HG02678 (cell line): ENCODE data around the gene LRRTM3.

ENCODE experiments used
- ATAC-seq: cut with Tn5 transposase; IDR thresholded peaks from one replicate; pipeline ENCODE4 v1.9.1; 2021; ENCODE audit warnings: mild to moderate bottlenecking, moderate library complexity; ENCODE audit not compliant: unreplicated experiment

LRRTM3 gene

GRCh38 chr10:67011981-67012380, 86.1 kb downstream of the LRRTM3 start:
- no peak for ATAC-seq

DNA sequence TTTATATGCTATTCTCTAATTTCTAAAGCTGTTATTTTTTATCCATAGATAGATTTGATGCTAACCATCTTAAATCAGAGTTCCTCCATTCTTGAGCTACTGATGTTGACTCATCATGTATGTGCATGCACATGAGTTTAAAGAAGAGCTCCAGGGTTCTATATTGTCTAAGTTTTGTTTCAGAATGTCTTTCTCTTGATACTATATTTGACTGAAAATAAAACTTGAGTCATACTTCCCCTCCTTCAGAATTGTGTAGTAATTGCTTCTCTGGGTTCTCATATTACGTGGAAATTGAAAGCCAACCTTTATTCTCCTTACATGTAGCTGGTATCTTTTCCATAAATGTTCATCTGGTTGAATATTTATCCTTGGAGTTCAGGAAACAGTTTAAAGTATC, 89.4 kb downstream of the LRRTM3 start:
- ATAC-seq = no peak

DNA sequence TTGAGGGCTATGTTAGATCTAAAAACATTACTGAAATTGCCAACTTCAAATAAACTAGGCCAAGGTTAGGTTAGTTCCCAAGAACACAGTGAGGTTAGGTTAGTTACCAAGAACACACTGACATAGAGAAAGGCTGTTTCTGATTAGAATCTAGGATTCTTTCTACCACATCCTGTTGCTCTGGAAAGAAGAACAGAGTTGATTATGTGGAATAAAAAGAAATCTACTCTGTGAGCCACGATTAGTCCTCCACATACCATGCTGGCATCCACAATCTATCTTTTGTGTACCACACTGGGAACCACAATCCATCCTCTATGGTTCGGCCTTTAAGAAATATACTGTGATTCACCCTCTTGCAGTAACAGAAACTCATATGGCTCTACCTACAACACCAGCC, 91.4 kb downstream of the LRRTM3 start:
- ATAC-seq = no peak

DNA sequence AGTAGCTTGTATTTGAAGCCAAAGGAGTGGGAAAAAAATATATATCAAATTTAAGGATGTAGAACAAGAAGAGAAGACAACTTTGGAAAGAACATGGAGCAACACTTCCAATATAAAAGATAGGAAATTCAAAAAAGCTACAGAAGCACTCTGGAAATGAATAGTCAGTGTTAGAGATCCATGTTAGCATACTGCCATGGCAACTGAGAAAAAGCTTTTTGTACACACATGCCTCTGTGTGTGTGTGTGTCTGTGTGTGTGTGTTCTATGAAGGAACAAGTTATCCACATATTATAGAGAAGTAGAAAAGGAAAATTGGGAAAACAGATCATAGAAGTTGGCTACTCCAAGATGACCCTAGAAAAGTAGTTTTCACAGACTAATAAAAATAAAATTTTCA, 96.3 kb downstream of the LRRTM3 start:
- ATAC-seq = no peak

DNA sequence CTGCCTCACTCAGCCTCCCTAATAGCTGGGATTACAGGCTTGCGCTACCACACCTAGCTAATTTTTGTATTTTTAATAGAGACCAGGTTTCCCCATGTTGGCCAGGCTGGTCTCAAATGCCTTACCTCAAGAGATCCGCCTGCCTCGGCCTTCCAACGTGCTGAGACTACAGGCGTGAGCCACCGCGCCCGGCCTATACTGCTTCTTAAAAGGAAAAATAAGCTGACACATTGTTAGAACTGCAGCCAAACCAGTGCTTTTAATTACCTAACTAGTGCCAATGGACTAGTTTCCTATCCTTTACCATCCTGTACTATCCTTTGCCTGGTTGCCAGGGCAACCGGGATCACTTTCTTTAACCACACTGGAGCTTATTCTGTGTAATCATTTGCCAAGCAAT, 108.0 kb downstream of the LRRTM3 start:
- ATAC-seq = no peak

- no peak for ATAC-seq
Observed at GRCh38 chr10:67036808-67037207, 111.0 kb downstream of the LRRTM3 start.

DNA sequence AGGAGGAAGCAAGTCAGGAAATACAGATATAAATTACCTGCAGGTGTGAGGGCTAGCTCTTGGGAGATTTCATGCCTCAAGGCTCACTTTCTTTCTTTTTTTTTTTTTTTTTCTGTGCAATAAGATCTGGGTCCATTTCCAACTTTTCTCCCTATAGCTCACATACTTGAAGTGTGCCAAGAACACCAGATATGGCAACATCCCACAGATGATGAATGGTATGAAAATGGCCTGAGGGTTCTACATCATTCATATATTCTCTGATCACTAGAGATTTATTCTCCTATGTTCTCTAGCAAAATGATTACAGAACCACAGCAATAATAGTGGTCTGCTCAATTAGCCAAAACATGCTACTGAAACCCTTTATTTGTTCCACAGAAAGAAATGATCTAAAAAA, 117.2 kb downstream of the LRRTM3 start:
- ATAC-seq = no peak

- no peak for ATAC-seq
Observed at GRCh38 chr10:67045404-67045803, 119.6 kb downstream of the LRRTM3 start.

DNA sequence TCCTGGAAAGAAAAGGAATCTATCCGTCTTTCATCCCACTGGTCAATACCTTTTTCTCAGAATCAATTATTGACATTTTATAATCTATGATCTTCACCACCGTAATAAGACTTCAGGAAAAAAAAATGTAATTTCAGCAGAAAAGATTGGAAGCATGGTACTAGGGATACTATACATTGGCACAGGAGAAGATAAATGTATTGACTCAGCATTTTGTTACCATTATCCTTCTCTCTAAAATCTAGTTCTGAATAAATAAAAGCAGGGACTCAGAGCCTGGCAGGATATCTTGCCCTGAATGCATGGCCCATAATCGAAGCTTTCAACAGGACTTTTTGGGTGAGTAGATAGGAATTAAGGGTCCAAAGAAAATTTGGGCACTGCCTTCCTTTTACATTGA, 120.7 kb downstream of the LRRTM3 start:
- no peak for ATAC-seq

- ATAC-seq = no peak
Observed at GRCh38 chr10:67049988-67050387, 124.2 kb downstream of the LRRTM3 start.

- ATAC-seq = no peak
Observed at GRCh38 chr10:67050415-67050814, 124.6 kb downstream of the LRRTM3 start.

DNA sequence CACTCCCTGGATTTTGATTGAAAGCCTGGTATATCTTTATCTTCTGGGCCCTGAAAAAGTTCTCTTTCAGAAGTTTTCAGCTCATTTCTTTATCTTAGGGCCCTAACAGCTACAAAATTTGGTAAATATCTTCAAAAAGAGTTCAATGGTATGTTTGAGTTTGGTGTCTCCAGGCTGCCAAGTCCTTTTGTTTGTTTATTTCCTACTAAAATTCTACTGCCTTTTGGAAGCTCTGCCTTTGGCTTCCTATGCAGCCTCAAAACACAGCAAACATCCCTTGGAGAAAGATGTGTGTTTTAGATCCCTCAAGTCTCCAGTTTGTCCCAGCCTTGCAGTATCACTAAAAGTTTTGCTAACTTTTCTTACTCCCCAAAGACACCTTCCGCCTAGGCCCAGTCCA, 146.8 kb downstream of the LRRTM3 start:
- ATAC-seq = no peak

DNA sequence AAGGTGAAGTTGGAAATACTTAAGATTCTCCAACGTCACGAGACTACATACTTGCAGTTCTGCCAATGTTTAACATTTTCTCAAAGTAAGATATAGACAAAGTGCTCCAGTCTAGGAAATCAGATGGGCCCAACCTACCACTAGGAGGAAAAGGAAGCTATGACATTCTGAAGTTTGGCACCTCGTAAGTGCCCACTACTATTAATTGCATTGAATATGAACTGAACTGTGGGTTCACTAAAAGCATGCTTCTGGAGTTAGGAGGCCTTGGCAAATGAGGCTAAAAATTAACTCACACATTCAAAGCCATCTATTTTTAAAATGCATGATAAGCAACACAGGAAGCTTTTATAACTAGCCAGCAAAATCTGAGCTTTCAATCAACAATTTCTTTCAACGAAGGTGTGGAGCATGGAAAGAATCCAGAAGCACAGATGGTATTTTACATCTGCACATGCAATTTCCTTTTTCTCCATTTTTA, 149.7 kb downstream of the LRRTM3 start:
- no peak for ATAC-seq

- no peak for ATAC-seq
Observed at GRCh38 chr10:67076144-67076543, 150.3 kb downstream of the LRRTM3 start.

GRCh38 chr10:67077376-67077775, 151.5 kb downstream of the LRRTM3 start:
- no peak for ATAC-seq

DNA sequence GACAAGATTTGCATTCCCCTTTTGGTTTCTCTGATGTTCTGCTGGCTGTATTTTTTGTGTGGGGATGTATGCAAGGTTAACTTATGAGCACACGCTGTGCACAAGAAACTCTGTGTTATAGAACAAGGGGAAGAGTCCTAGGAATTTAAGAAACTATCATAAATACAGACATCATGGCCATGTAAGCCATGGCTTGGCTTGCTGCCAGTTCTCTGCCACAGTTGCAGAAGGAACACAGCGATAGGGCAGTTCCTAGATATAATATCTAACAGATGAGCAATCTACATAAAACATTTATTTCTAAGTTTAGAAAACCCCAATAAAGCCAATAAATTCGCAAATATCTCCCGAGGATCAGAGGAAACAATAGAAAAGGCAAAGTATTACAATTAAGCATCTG, 153.3 kb downstream of the LRRTM3 start:
- ATAC-seq = no peak

GRCh38 chr10:67086327-67087134, 160.7 kb downstream of the LRRTM3 start:
- no peak for ATAC-seq

DNA sequence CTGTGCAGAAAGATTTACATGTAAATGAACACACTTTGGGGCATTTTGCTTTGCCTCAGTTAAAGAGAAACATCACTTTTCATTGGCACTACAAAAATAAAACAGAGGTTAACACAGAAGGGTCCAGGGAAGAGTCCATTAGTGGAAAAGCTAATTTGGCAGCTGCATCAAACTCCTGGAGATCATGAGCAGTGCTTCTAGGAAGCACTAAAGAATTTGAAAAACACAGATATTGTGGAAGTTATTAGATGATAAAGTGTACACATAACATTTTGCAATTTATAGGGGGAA, 161.2 kb downstream of the LRRTM3 start:
- no peak for ATAC-seq

- ATAC-seq = no peak
Observed at GRCh38 chr10:67088036-67088435, 162.2 kb downstream of the LRRTM3 start.

DNA sequence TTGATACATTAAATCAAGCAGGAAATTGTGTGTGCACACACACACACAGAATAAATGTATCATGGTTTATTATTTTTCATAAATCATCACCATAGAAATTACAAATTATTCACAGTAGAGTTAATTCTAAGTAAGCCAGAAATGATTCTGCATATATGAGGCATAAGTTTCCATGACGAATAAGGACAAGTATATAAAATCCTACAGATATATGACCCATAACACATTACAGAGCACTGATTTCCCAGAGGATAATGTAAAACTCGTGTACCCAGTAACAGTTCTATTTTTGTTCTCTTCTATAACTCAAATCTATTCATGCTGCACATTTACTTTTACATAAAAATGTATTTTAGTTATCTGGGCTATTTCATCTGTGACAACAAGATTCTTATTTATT, 169.7 kb downstream of the LRRTM3 start:
- no peak for ATAC-seq

DNA sequence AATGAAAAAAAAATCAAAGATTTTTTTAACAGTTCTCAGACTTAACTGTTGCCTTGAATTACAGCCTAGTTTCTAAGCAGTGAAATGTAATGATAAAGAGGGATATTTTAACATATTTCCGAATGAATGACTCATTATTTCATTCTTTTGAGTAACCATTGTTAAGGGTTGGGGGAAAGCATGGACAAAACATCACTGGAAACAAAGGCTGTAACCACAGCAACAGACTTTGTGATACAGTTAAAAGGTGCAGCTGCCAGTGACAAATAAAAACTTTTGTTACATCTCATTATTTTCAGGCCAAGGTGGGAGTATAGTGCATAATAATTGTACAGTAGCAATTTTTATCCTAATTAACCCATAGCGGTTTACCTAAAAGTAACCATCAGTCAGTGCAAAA, 172.6 kb downstream of the LRRTM3 start:
- ATAC-seq = no peak

GRCh38 chr10:67100951-67101350, 175.1 kb downstream of the LRRTM3 start:
- ATAC-seq = no peak

DNA sequence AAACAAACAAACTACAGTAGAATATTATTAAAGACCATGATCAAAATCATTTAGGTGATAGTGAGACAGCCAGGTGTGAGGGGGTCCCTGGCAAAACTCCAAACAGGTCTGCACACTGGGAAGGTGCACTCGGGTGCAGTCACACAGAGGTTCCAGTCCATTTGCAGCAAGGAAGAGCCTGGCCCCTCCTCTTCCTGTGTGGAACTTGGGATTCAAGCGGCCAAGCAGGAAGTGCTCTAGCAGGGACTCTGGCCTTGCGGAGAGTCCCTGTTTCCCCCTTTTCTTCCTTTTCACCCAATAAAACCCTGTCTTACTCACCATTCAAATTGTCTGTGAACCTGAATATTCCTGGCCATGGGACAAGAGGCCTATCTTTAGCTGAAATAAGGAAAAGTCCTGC, 181.8 kb downstream of the LRRTM3 start:
- no peak for ATAC-seq
